ENCODE data around the gene TFPI. TPM values are rescaled to one million over a fixed set of nuclear protein-coding genes. Genes with fewer than 3 reads are reported as not detected.
A peak's percentile ranks its signal among the peaks of the same experiment; 100 is the strongest.

TFPI gene
- total and polyA plus RNA-seq, 2 experiments from 2014 or later = 6.6 to 8.8 TPM

GRCh38 chr2:187424146-187424545 is 130.1 kb downstream of the TFPI start:
- TF ChIP-seq CTCF (IDR thresholded peaks at IDR 0.05; ENCODE audit: low read depth, low read length) = no peak
- no peaks in the 10 kb centered on the region for H3K4me1 ChIP-seq (ENCODE audit: low read depth)
- H3K27me3 ChIP-seq = no peaks in the 10 kb centered on the region
- H3K4me3 ChIP-seq = no peak overlapping the region
- H3K9me3 ChIP-seq (ENCODE audit: low read depth) = no peaks in the 10 kb centered on the region
- no peak overlapping the region for H3K27ac ChIP-seq
- DNase-seq (ENCODE audit: low read depth in 1 of 2, low spot score in 1 of 2) = no peak
- no peaks in the 10 kb centered on the region for H3K36me3 ChIP-seq

GRCh38 chr2:187422282-187422681 is 132.0 kb downstream of the TFPI start:
- Histone ChIP-seq H3K9me3 (ENCODE audit: low read depth) (no peaks in the 10 kb centered on the region), H3K27me3 (no peaks in the 10 kb centered on the region), H3K4me3 (no peak overlapping the region), H3K27ac (no peak overlapping the region), H3K36me3 (no peaks in the 10 kb centered on the region), H3K4me1 (ENCODE audit: low read depth) (no peaks in the 10 kb centered on the region)
- DNase-seq (ENCODE audit: low read depth in 1 of 2, low spot score in 1 of 2) = peak in 1 of 2 donors; percentile 69
- TF ChIP-seq CTCF (IDR thresholded peaks at IDR 0.05; ENCODE audit: low read depth, low read length) = no peak

GRCh38 chr2:187421519-187421918 is 132.7 kb downstream of the TFPI start:
- Histone ChIP-seq H3K27me3 (no peaks in the 10 kb centered on the region), H3K36me3 (no peaks in the 10 kb centered on the region), H3K27ac (no peak overlapping the region), H3K9me3 (ENCODE audit: low read depth) (no peaks in the 10 kb centered on the region), H3K4me3 (no peak overlapping the region), H3K4me1 (ENCODE audit: low read depth) (no peaks in the 10 kb centered on the region)
- DNase-seq (ENCODE audit: low read depth in 1 of 2, low spot score in 1 of 2) = no peak
- TF ChIP-seq CTCF (IDR thresholded peaks at IDR 0.05; ENCODE audit: low read depth, low read length) = no peak

- H3K4me1 ChIP-seq (ENCODE audit: low read depth) = no peaks in the 10 kb centered on the region
- DNase-seq (ENCODE audit: low read depth in 1 of 2, low spot score in 1 of 2) = no peak
- no peaks in the 10 kb centered on the region for H3K27me3 ChIP-seq
- H3K27ac ChIP-seq = no peak overlapping the region
- H3K4me3 ChIP-seq = no peak overlapping the region
- TF ChIP-seq CTCF (IDR thresholded peaks at IDR 0.05; ENCODE audit: low read depth, low read length) = no peak
- no peaks in the 10 kb centered on the region for H3K36me3 ChIP-seq
- H3K9me3 ChIP-seq (ENCODE audit: low read depth) = no peaks in the 10 kb centered on the region
Measured at GRCh38 chr2:187419808-187420207, 134.4 kb downstream of the TFPI start.

- Histone ChIP-seq H3K27ac (no peak overlapping the region), H3K4me3 (no peak overlapping the region), H3K36me3 (no peaks in the 10 kb centered on the region), H3K27me3 (no peaks in the 10 kb centered on the region), H3K4me1 (ENCODE audit: low read depth) (no peaks in the 10 kb centered on the region), H3K9me3 (ENCODE audit: low read depth) (no peaks in the 10 kb centered on the region)
- TF ChIP-seq CTCF (IDR thresholded peaks at IDR 0.05; ENCODE audit: low read depth, low read length) = no peak
- no peak for DNase-seq (ENCODE audit: low read depth in 1 of 2, low spot score in 1 of 2)
Measured at GRCh38 chr2:187415449-187415848, 138.8 kb downstream of the TFPI start.

Other genes with a start within 250 kb of the TFPI start
- 3.9 and 5.6 TPM in 2 replicates for gene CALCRL, start 106.2 kb downstream of the TFPI start, total RNA-seq
- 3.6 and 4.7 TPM in 2 replicates for gene CALCRL, start 106.2 kb downstream of the TFPI start, polyA plus RNA-seq

Data from cardiac muscle cell (in vitro differentiated cells and primary cell).